H1 (cell line): ENCODE measurements around the gene SNX3. TPM values are rescaled to one million over a fixed set of nuclear protein-coding genes. Genes with fewer than 3 reads are reported as not detected.

Experiments used
- polyA plus RNA-seq, 7 experiments: library from polyadenylated mRNA; depleted of rRNA in 3 of 7; stranded (reverse) in 5 of 7; unstranded in 2 of 7; fragments of >200 nt in 5 of 7; fragments of 200-250 nt in 2 of 7; gene quantifications; 1 replicate in 5 of 7; 2 replicates in 1 of 7; 4 replicates in 1 of 7; pipeline versions ENCODE4 v1.2.1 to v1.2.3, GENCODE V29; 2011 to 2013; ENCODE audit warnings: missing spikeins in 2 of 7, mixed read lengths in 2 of 7
- total RNA-seq: library from RNA; stranded (reverse); fragmentation: NEBNext Ultra II Directional; extraction: Animal tissue kit (Norgen Biotek cat#: 25700); gene quantifications from 2 replicates; pipeline ENCODE4 v1.2.1, GENCODE V29; 2021
- TF ChIP-seq, protein P1 (sequence below): IDR thresholded peaks from 2 replicates; pipeline ENCODE4 v1.6.1; 2011; ENCODE audit warnings: low read length, improper control_type of control experiment

The SNX3 gene
- total and polyA plus RNA-seq, 2 of the 8 experiments (the other 6 are each of a cell fraction or from before 2014, with no cell fraction given), result 72.5 to 150 TPM

DNA sequence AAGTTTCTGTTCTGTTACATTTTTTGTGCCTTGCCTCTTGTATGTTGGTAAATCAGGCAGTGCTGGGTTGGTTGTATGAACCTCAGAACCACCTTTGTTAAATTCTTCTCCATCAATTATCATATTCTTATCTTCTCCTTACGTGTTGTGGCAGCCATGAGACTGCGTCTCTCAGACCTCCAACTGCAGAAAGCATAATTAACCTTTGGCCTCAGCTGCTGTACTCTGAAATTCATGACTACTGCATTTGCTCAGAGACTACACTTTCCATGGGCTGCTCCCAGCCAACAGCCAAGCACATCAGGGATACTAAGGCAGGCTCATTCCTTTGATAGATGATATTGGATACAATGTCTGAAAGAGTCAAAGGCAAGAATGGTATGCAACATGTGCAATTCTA, 15.1 kb upstream of the SNX3 start (continued):
- TF ChIP-seq, protein P1, sequence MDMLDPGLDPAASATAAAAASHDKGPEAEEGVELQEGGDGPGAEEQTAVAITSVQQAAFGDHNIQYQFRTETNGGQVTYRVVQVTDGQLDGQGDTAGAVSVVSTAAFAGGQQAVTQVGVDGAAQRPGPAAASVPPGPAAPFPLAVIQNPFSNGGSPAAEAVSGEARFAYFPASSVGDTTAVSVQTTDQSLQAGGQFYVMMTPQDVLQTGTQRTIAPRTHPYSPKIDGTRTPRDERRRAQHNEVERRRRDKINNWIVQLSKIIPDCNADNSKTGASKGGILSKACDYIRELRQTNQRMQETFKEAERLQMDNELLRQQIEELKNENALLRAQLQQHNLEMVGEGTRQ, result no peak
